CD14-positive monocyte (primary cell): Measurements from ENCODE around the gene STBD1. TPM values are rescaled to one million over a fixed set of nuclear protein-coding genes. Genes with fewer than 3 reads are reported as not detected.

ENCODE experiments used
- DNase-seq, 3 donors: peaks; one replicate each; pipeline ENCODE4 v3.0.0-alpha.2; 2011 to 2022
- H2AFZ ChIP-seq: 2 replicates; pipeline ENCODE4 v1.6.0; 2012; ENCODE audit warnings: mild to moderate bottlenecking, low read depth, low read length, inconsistent platforms; ENCODE audit not compliant: insufficient read depth, poor library complexity, severe bottlenecking
- H3K27ac ChIP-seq, 2 donors: 1 replicate in 1 of 2; 2 replicates in 1 of 2; pipeline ENCODE4 v1.5.1; 2012 to 2013; ENCODE audit warnings: low read length in 2 of 2, control low read depth in 1 of 2, inconsistent platforms in 1 of 2, low read depth in 1 of 2, mild to moderate bottlenecking in 1 of 2
- H3K27me3 ChIP-seq, 2 donors: one replicate each; pipeline versions ENCODE4 v1.6.0 to v1.6.1; 2011 to 2013; ENCODE audit warnings: low read length in 2 of 2; ENCODE audit not compliant: control insufficient read depth in 2 of 2, insufficient read depth in 2 of 2
- H3K36me3 ChIP-seq, 2 donors: replicated peaks in 1 of 2; 1 replicate in 1 of 2; 2 replicates in 1 of 2; pipeline versions ENCODE4 v1.5.1 to v1.6.1; 2012 to 2013; ENCODE audit warnings: low read length in 2 of 2, control low read depth in 1 of 2, inconsistent platforms in 1 of 2, mild to moderate bottlenecking in 1 of 2; ENCODE audit not compliant: insufficient read depth in 2 of 2, control insufficient read depth in 1 of 2
- H3K4me1 ChIP-seq, 2 donors: 1 replicate in 1 of 2; 2 replicates in 1 of 2; pipeline versions ENCODE4 v1.5.1 to v1.6.1; 2012 to 2013; ENCODE audit warnings: low read length in 2 of 2, control low read depth in 1 of 2, inconsistent platforms in 1 of 2, mild to moderate bottlenecking in 1 of 2, moderate library complexity in 1 of 2; ENCODE audit not compliant: insufficient read depth in 2 of 2, control insufficient read depth in 1 of 2
- H3K4me2 ChIP-seq: replicated peaks from 2 replicates; pipeline ENCODE3; 2012; ENCODE audit warnings: low read length, moderate library complexity, mild to moderate bottlenecking; ENCODE audit not compliant: poor library complexity, severe bottlenecking; ENCODE audit errors: extremely low read depth
- H3K4me3 ChIP-seq, 3 experiments: fragments of 200-600 bp in 1 of 3; sonication (generic) in 1 of 3; replicated peaks in 1 of 3; 1 replicate in 2 of 3; 2 replicates in 1 of 3; pipeline ENCODE4 v1.5.1; 2011 to 2013; ENCODE audit warnings: low read length in 3 of 3, mild to moderate bottlenecking in 3 of 3, control low read depth in 2 of 3, low read depth in 2 of 3, inconsistent platforms in 1 of 3, moderate library complexity in 1 of 3
- H3K79me2 ChIP-seq: 2 replicates; pipeline ENCODE4 v1.6.0; 2012; ENCODE audit warnings: mild to moderate bottlenecking, control low read depth, inconsistent platforms, low read length, moderate library complexity; ENCODE audit not compliant: insufficient read depth
- H3K9ac ChIP-seq: 2 replicates; pipeline ENCODE4 v1.6.0; 2017; ENCODE audit warnings: low read length, mild to moderate bottlenecking; ENCODE audit not compliant: insufficient read depth, poor library complexity, severe bottlenecking
- H3K9me3 ChIP-seq, 2 donors: replicated peaks in 1 of 2; 1 replicate in 1 of 2; 2 replicates in 1 of 2; pipeline versions ENCODE4 v1.5.1 to v1.6.1; 2012 to 2013; ENCODE audit warnings: low read length in 2 of 2, control low read depth in 1 of 2; ENCODE audit not compliant: control insufficient read depth in 1 of 2, insufficient read depth in 1 of 2
- H4K20me1 ChIP-seq: 2 replicates; pipeline ENCODE4 v1.6.0; 2012; ENCODE audit warnings: mild to moderate bottlenecking, low read length, control low read depth, moderate library complexity; ENCODE audit not compliant: insufficient read depth
- H3K27ac Mint-ChIP-seq, 7 donors: one replicate each; pipeline ENCODE4 v1.8.0; 2020; ENCODE audit warnings: mild to moderate bottlenecking in 7 of 7, mixed read lengths in 7 of 7, moderate library complexity in 6 of 7, inconsistent platforms in 2 of 7
- H3K27me3 Mint-ChIP-seq, 3 donors: one replicate each; pipeline ENCODE4 v1.8.0; 2021 to 2022; ENCODE audit warnings: low read depth in 3 of 3, mild to moderate bottlenecking in 3 of 3, mixed read lengths in 3 of 3, moderate library complexity in 3 of 3, inconsistent platforms in 1 of 3
- H3K36me3 Mint-ChIP-seq, 2 donors: one replicate each; pipeline ENCODE4 v1.8.0; 2020; ENCODE audit warnings: mixed read lengths in 2 of 2, inconsistent platforms in 1 of 2, mild to moderate bottlenecking in 1 of 2
- H3K4me1 Mint-ChIP-seq: one replicate; pipeline ENCODE4 v1.8.0; 2020; ENCODE audit warnings: mild to moderate bottlenecking, mixed read lengths
- H3K4me3 Mint-ChIP-seq, 2 donors: one replicate each; pipeline ENCODE4 v1.8.0; 2020; ENCODE audit warnings: mild to moderate bottlenecking in 2 of 2, mixed read lengths in 2 of 2, moderate library complexity in 1 of 2
- H3K9me3 Mint-ChIP-seq, 7 donors: one replicate each; pipeline ENCODE4 v1.8.0; 2020 to 2022; ENCODE audit warnings: mixed read lengths in 7 of 7, mild to moderate bottlenecking in 6 of 7, moderate library complexity in 6 of 7, inconsistent platforms in 2 of 7
- CTCF ChIP-seq: fragments of 200-600 bp; IDR thresholded peaks from one replicate; pipeline ENCODE4 v1.8.0; 2022; ENCODE audit warnings: antibody characterized with exemption, mild to moderate bottlenecking
- WGBS: methylation state at CpG from one replicate; pipeline ENCODE4 v1.1.5; 2013; ENCODE audit warnings: missing lambda C conversion rate; ENCODE audit not compliant: insufficient coverage; 5-methylcytosine and 5-hydroxymethylcytosine counted together
- intact Hi-C, 2 donors: fragments of 100-400 bp; cut with micrococcal nuclease; formaldehyde crosslinking; loops; one replicate each; pipeline versions ENCODE4 v1.15.0 to v1.15.1; 2023
- polyA plus RNA-seq, 3 donors: library from polyadenylated mRNA; depleted of rRNA in 1 of 3; unstranded in 2 of 3; stranded (reverse) in 1 of 3; fragments of 300-500 nt in 2 of 3; fragments of >200 nt in 1 of 3; fragmentation: Illumina TruSeq in 2 of 3; gene quantifications; 1 replicate in 2 of 3; 2 replicates in 1 of 3; pipeline ENCODE4 v1.2.3, GENCODE V29; 2012 to 2021

The STBD1 gene
- polyA plus RNA-seq, 3 donors, result 0.53 to 1.5 (median 1.2) TPM

GRCh38 chr4:76275486-76276124, 30.9 kb upstream of the STBD1 start:
- no peak overlapping the region for H3K27ac Mint-ChIP-seq

DNA sequence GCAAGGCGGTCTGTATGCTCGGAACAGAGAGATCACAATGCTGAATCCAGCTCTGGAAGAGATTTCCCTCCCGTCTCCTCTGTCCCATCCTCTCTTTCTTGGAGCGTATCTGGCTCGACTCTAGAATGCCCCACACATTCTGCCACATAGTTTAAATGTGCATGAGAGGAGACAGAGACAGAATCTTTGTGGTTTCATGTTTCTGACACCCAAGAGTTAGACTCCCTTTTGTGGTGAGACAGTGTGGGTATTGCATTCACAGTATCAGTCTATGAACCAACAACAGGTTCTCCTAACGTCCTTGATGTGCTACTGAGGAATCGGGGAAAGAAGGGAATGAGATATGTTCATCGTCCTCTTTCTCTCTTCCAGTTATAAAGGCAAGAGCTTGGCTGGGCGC, 29.7 kb upstream of the STBD1 start:
- no peak for TF ChIP-seq CTCF
- Mint-ChIP-seq H3K36me3 (no peaks in the 10 kb centered on the region), H3K4me1 (peaks cover 26% of the 10 kb centered on the region), H3K4me3 (no peak overlapping the region), H3K27ac (no peak overlapping the region), H3K9me3 (no peaks in the 10 kb centered on the region), H3K27me3 (no peaks in the 10 kb centered on the region)
- no peak for DNase-seq
- Histone ChIP-seq H3K27me3 (no peaks in the 10 kb centered on the region), H3K4me1 (peaks cover 0 to 10% of the 10 kb centered on the region in 2 donors), H3K79me2 (no peaks in the 10 kb centered on the region), H3K4me3 (no peak overlapping the region), H3K27ac (no peak overlapping the region), H3K9me3 (no peaks in the 10 kb centered on the region), H3K9ac (no peak overlapping the region), H2AFZ (no peak overlapping the region), H3K36me3 (no peaks in the 10 kb centered on the region), H4K20me1 (no peaks in the 10 kb centered on the region), H3K4me2 (no peak overlapping the region)
- intact Hi-C loops, result no loop called here
- WGBS, result 93% methylated on average over 2 of the region's 9 CpGs

More at GRCh38 chr4:76275486-76276124, 30.9 kb upstream of the STBD1 start:
- H3K27me3 Mint-ChIP-seq, result no peaks in the 10 kb centered on the region
- intact Hi-C loops, result no loop called here
- H3K9me3 Mint-ChIP-seq, result no peaks in the 10 kb centered on the region
- no peak for TF ChIP-seq CTCF
- Histone ChIP-seq H4K20me1 (no peaks in the 10 kb centered on the region), H3K79me2 (no peaks in the 10 kb centered on the region), H3K4me3 (no peak overlapping the region), H3K4me1 (peaks cover 0 to 10% of the 10 kb centered on the region in 2 donors), H3K9ac (no peak overlapping the region), H3K36me3 (no peaks in the 10 kb centered on the region), H3K9me3 (no peaks in the 10 kb centered on the region), H3K27ac (no peak overlapping the region), H3K27me3 (no peaks in the 10 kb centered on the region), H2AFZ (no peak overlapping the region), H3K4me2 (no peak overlapping the region)
- DNase-seq, result no peak
- H3K4me3 Mint-ChIP-seq, result no peak overlapping the region
- H3K4me1 Mint-ChIP-seq, result peaks cover 26% of the 10 kb centered on the region
- WGBS, result 100% methylated on average over 1 of the region's 3 CpGs
- no peaks in the 10 kb centered on the region for H3K36me3 Mint-ChIP-seq
